Measurements from ENCODE around the gene OGFOD2.

The OGFOD2 gene

DNA sequence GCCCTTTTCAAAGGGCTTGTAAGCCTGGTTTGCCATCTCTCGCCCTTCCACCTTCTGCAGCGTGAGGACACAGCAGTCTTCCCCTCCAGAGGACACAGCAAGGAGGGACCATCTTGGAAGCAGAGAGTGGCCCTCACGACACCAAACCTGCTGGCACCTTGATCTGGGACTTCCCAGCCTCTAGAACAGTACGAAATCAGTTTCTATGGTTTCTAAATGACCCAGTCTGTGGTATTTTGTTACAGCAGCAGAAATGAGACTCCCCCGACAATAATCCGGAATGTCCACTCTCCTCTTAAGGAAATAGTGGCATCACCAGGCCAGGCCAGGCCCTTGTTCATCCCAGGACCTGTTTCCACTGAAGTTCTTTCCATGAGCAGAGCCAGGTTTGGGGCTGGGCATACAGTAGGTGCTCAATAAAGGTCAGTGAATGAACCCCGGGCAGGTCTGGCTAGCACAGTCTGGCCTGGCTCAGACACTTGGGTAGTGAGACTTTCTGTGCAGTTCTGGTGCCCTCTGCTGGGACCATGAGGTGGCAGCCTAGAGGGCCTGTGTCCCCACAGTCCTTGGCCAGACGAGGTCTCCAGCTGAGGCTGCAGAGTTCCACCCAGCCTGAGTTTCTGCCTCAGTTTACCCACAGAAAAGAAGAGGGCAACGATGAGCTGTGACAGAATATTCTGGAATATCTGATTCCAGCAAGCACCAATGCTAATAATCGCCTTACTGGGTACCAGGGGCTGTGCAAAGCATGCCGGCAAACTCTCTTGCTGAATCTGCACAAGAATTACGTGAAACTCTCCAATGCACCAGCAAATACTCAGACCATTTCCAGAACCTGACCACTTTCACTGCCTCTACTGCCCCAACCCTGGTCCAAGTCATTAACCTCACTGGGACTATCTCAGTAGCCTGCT lies 22.8 kb upstream of the OGFOD2 start:
- H3K27ac ChIP-seq (ENCODE audit: low read length), result no peak overlapping the region
- no CpG with 5 or more reads among the region's 12 CpGs for WGBS (ENCODE audit: insufficient coverage, insufficient read length)

DNA sequence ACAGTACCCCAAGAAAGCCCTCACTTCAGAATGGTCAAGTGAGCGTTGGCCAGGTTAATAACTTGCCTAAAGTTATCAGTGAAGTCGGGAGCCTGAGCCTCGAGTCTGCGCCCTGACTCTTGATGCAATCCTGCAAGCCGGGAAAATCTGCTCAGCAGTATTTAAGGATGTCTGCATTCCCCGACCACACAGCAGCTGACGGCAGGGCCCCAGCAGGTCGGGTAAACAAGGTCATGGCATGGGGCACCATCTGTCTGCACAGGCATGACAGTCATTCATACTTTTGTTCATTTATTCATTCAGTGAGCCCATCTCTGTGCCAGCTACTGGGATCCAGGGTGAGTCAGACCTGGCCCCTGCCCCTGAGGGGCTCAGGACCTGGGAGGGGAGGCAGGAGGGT lies 19.9 kb upstream of the OGFOD2 start:
- no CpG with 5 or more reads among the region's 8 CpGs for WGBS (ENCODE audit: insufficient coverage, insufficient read length)
- Histone ChIP-seq H3K4me1 (ENCODE audit: control insufficient read depth, insufficient read depth, low read length) (no peaks in the 10 kb centered on the region), H3K27me3 (ENCODE audit: control insufficient read depth, insufficient read depth, low read length) (no peaks in the 10 kb centered on the region)

More for the DNA sequence above, 22.8 kb upstream of the OGFOD2 start:
- no peak overlapping the region for H3K4me3 ChIP-seq (ENCODE audit: low read length)
- DNase-seq (ENCODE audit: low read depth, low spot score), result peak; percentile 52
- H3K36me3 ChIP-seq (ENCODE audit: control insufficient read depth, insufficient read depth, low read length), result no peaks in the 10 kb centered on the region
- no peaks in the 10 kb centered on the region for H3K27me3 ChIP-seq (ENCODE audit: control insufficient read depth, insufficient read depth, low read length)
- no peaks in the 10 kb centered on the region for H3K4me1 ChIP-seq (ENCODE audit: control insufficient read depth, insufficient read depth, low read length)
- H3K9me3 ChIP-seq (ENCODE audit: control insufficient read depth, insufficient read depth, low read length), result no peaks in the 10 kb centered on the region

DNA sequence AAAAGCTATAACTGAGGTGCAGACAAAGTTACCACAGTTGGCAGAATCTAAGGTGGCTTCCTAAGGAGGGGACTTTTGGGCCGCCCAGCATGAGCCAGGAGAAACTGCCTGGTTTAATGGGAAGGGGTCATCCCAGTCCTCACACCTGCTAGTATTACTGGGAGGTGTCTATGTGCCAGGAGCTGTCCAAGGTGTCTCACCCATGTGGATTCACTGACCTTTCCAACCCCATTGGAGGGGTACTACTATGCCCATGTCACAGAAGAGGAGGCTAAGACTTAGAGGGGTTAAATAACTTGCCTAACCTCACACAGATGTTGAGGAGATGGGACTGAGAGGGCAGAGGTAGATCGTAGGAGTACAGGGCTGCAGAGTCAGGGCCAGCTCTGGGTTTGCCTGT lies 19.0 kb upstream of the OGFOD2 start:
- Histone ChIP-seq H3K27ac (ENCODE audit: low read length) (no peak overlapping the region), H3K4me1 (ENCODE audit: control insufficient read depth, insufficient read depth, low read length) (no peaks in the 10 kb centered on the region), H3K36me3 (ENCODE audit: control insufficient read depth, insufficient read depth, low read length) (no peaks in the 10 kb centered on the region), H3K27me3 (ENCODE audit: control insufficient read depth, insufficient read depth, low read length) (no peaks in the 10 kb centered on the region), H3K4me3 (ENCODE audit: low read length) (no peak overlapping the region), H3K9me3 (ENCODE audit: control insufficient read depth, insufficient read depth, low read length) (no peaks in the 10 kb centered on the region)
- no peak for DNase-seq (ENCODE audit: low read depth, low spot score)
- WGBS (ENCODE audit: insufficient coverage, insufficient read length), result no CpG with 5 or more reads among the region's 2 CpGs

More for the DNA sequence above, 19.9 kb upstream of the OGFOD2 start:
- Histone ChIP-seq H3K9me3 (ENCODE audit: control insufficient read depth, insufficient read depth, low read length) (no peaks in the 10 kb centered on the region), H3K27ac (ENCODE audit: low read length) (no peak overlapping the region), H3K4me3 (ENCODE audit: low read length) (no peak overlapping the region), H3K36me3 (ENCODE audit: control insufficient read depth, insufficient read depth, low read length) (no peaks in the 10 kb centered on the region)
- DNase-seq (ENCODE audit: low read depth, low spot score), result no peak

- Histone ChIP-seq H3K27ac (ENCODE audit: low read length) (no peak overlapping the region), H3K27me3 (ENCODE audit: control insufficient read depth, insufficient read depth, low read length) (no peaks in the 10 kb centered on the region), H3K9me3 (ENCODE audit: control insufficient read depth, insufficient read depth, low read length) (no peaks in the 10 kb centered on the region), H3K36me3 (ENCODE audit: control insufficient read depth, insufficient read depth, low read length) (no peaks in the 10 kb centered on the region), H3K4me1 (ENCODE audit: control insufficient read depth, insufficient read depth, low read length) (no peaks in the 10 kb centered on the region), H3K4me3 (ENCODE audit: low read length) (no peak overlapping the region)
- no CpG with 5 or more reads among the region's 5 CpGs for WGBS (ENCODE audit: insufficient coverage, insufficient read length)
- DNase-seq (ENCODE audit: low read depth, low spot score), result no peak
These were observed 16.7 kb upstream of the OGFOD2 start for GRCh38 chr12:122958198-122958888.

DNA sequence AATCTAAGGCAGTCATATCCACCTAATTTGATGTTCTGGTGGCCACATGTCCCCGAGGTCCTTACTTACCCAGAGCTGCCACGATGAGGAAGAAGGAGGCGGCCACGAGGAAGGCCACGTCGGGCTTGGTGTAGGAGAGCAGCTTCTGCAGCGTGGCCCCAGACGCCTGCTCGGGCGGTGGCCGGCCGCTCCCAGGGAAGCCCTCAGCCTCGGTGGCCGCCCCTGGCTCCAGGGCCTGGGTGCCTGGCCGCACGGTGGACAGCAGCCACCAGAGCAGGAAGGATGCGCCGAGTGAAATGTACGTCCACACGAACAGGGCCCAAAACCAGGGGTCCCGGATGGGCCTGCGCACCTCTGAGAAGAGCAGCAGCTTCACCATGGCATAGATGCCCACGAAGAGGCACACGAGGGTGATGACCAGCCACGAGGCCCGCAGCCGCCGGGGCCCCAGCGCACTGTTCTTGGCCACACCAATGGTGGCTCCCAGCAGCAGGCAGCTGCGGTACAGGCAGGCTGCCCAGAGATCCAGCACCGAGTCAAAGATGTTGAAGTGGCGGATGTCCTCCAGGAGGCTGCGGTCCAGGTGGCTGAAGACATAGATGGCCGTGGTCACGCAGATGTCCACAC lies 15.4 kb upstream of the OGFOD2 start:
- DNase-seq (ENCODE audit: low read depth, low spot score), result no peak
- Histone ChIP-seq H3K27me3 (ENCODE audit: control insufficient read depth, insufficient read depth, low read length) (no peaks in the 10 kb centered on the region), H3K4me3 (ENCODE audit: low read length) (no peak overlapping the region), H3K9me3 (ENCODE audit: control insufficient read depth, insufficient read depth, low read length) (no peaks in the 10 kb centered on the region), H3K4me1 (ENCODE audit: control insufficient read depth, insufficient read depth, low read length) (peaks cover 3% of the 10 kb centered on the region; the same call in 1 of the 2 replicates), H3K36me3 (ENCODE audit: control insufficient read depth, insufficient read depth, low read length) (no peaks in the 10 kb centered on the region), H3K27ac (ENCODE audit: low read length) (no peak overlapping the region)
- WGBS (ENCODE audit: insufficient coverage, insufficient read length), result no CpG with 5 or more reads among the region's 35 CpGs

GRCh38 chr12:122960193-122960569 lies 14.9 kb upstream of the OGFOD2 start:
- Histone ChIP-seq H3K4me3 (ENCODE audit: low read length) (no peak overlapping the region), H3K36me3 (ENCODE audit: control insufficient read depth, insufficient read depth, low read length) (no peaks in the 10 kb centered on the region), H3K27ac (ENCODE audit: low read length) (no peak overlapping the region), H3K9me3 (ENCODE audit: control insufficient read depth, insufficient read depth, low read length) (no peaks in the 10 kb centered on the region), H3K4me1 (ENCODE audit: control insufficient read depth, insufficient read depth, low read length) (peaks cover 3% of the 10 kb centered on the region; the same call in 1 of the 2 replicates), H3K27me3 (ENCODE audit: control insufficient read depth, insufficient read depth, low read length) (no peaks in the 10 kb centered on the region)
- DNase-seq (ENCODE audit: low read depth, low spot score), result no peak
- no CpG with 5 or more reads among the region's 8 CpGs for WGBS (ENCODE audit: insufficient coverage, insufficient read length)

DNA sequence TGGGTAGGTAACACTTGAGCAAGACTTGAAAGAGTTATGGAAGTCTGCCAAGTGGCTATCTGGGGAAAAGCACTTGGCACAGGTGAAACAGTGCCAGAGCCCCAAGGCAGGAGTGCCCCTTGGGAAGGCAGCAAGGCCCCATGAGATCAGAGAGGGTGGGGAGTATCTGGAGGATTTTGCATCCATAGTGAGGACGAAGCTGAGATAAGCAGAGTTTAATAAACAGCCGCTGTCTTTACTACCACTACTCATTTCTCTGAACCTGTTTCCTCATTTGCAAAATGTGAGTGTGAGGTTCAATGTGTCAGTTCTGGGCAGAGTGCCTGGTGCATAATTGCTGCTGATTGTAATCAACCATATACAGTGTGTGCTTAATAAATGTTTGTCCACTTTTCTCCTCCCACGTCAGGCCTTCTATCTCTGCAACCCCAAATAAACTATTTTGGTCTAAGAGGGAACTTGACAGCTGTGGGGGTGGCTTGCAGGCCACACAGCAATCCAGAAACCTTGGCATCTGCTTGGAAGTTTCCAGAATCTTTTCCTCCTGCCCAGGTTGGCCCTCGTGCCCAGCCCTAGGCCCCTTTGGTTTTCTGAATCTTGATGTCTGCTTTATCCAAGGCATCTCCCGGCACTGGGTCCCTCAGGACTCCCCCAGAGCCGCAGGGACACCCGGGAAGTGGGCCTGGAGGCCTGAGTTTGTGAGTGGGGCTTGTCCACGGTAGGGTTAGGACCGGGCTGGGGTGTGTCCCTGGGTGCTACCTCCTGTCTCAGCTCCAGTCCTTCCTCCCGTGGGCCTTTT lies 13.3 kb upstream of the OGFOD2 start:
- WGBS (ENCODE audit: insufficient coverage, insufficient read length), result no CpG with 5 or more reads among the region's 10 CpGs

GRCh38 chr12:122963941-122964265 lies 11.1 kb upstream of the OGFOD2 start:
- WGBS (ENCODE audit: insufficient coverage, insufficient read length), result no CpG with 5 or more reads among the region's 8 CpGs
- no peaks in the 10 kb centered on the region for H3K9me3 ChIP-seq (ENCODE audit: control insufficient read depth, insufficient read depth, low read length)
- H3K27ac ChIP-seq (ENCODE audit: low read length), result no peak overlapping the region
- H3K36me3 ChIP-seq (ENCODE audit: control insufficient read depth, insufficient read depth, low read length), result no peaks in the 10 kb centered on the region
- H3K4me1 ChIP-seq (ENCODE audit: control insufficient read depth, insufficient read depth, low read length), result peaks cover 5% of the 10 kb centered on the region; the same call in 1 of the 2 replicates
- H3K27me3 ChIP-seq (ENCODE audit: control insufficient read depth, insufficient read depth, low read length), result no peaks in the 10 kb centered on the region
- no peak overlapping the region for H3K4me3 ChIP-seq (ENCODE audit: low read length)
- DNase-seq (ENCODE audit: low read depth, low spot score), result no peak

More for the DNA sequence above, 13.3 kb upstream of the OGFOD2 start:
- Histone ChIP-seq H3K27ac (ENCODE audit: low read length) (no peak overlapping the region), H3K4me3 (ENCODE audit: low read length) (no peak overlapping the region), H3K36me3 (ENCODE audit: control insufficient read depth, insufficient read depth, low read length) (no peaks in the 10 kb centered on the region), H3K4me1 (ENCODE audit: control insufficient read depth, insufficient read depth, low read length) (peaks cover 5% of the 10 kb centered on the region; the same call in 1 of the 2 replicates), H3K9me3 (ENCODE audit: control insufficient read depth, insufficient read depth, low read length) (no peaks in the 10 kb centered on the region), H3K27me3 (ENCODE audit: control insufficient read depth, insufficient read depth, low read length) (no peaks in the 10 kb centered on the region)
- no peak for DNase-seq (ENCODE audit: low read depth, low spot score)

GRCh38 chr12:122964439-122965257 lies 10.4 kb upstream of the OGFOD2 start:
- no peak overlapping the region for H3K4me3 ChIP-seq (ENCODE audit: low read length)
- no peaks in the 10 kb centered on the region for H3K36me3 ChIP-seq (ENCODE audit: control insufficient read depth, insufficient read depth, low read length)
- H3K9me3 ChIP-seq (ENCODE audit: control insufficient read depth, insufficient read depth, low read length), result no peaks in the 10 kb centered on the region
- WGBS (ENCODE audit: insufficient coverage, insufficient read length), result no CpG with 5 or more reads among the region's 19 CpGs
- DNase-seq (ENCODE audit: low read depth, low spot score), result no peak
- no peak overlapping the region for H3K27ac ChIP-seq (ENCODE audit: low read length)
- peaks cover 5% of the 10 kb centered on the region; the same call in 1 of the 2 replicates for H3K4me1 ChIP-seq (ENCODE audit: control insufficient read depth, insufficient read depth, low read length)
- no peaks in the 10 kb centered on the region for H3K27me3 ChIP-seq (ENCODE audit: control insufficient read depth, insufficient read depth, low read length)
